Stimulated activated CD8-positive, alpha-beta memory T cell treated with anti-CD3 and anti-CD28 coated beads, Interleukin-12 subunit alpha, Interleukin-12 subunit beta, amount 100 ng/mL, for 24 hours (primary cell): ENCODE measurements around the gene BFSP1.

Experiments
- DNase-seq: peaks from one replicate; pipeline ENCODE4 v3.0.0-alpha.2; 2020; ENCODE audit errors: extremely low read depth

Gene BFSP1

GRCh38 chr20:17530716-17531664 is at the start of gene BFSP1:
TSS of gene BFSP1 (minus strand) at chr20:17531379. CDS start at chr20:17531329, 50 bp downstream.
- no peak for DNase-seq

GRCh38 chr20:17580895-17581294 is 49.7 kb upstream of the BFSP1 start:
- DNase-seq = no peak

- no peak for DNase-seq
Measured at GRCh38 chr20:17579369-17580039, 48.3 kb upstream of the BFSP1 start.

GRCh38 chr20:17576215-17576614 is 45.0 kb upstream of the BFSP1 start:
- DNase-seq = no peak

GRCh38 chr20:17573463-17573862 is 42.3 kb upstream of the BFSP1 start:
- no peak for DNase-seq

GRCh38 chr20:17572034-17572638 is 41.0 kb upstream of the BFSP1 start:
- DNase-seq = no peak

GRCh38 chr20:17571153-17571527 is 40.0 kb upstream of the BFSP1 start:
- no peak for DNase-seq

GRCh38 chr20:17570347-17571152 is 39.4 kb upstream of the BFSP1 start:
- no peak for DNase-seq

GRCh38 chr20:17569616-17570346 is 38.6 kb upstream of the BFSP1 start, which contains the start of gene DSTN:
TSS of gene DSTN (plus strand) at chr20:17570075. CDS start at chr20:17570209, 134 bp downstream.
- peak; percentile 66 for DNase-seq

GRCh38 chr20:17568972-17569521 is 37.9 kb upstream of the BFSP1 start:
- no peak for DNase-seq

GRCh38 chr20:17568045-17568788 is 37.0 kb upstream of the BFSP1 start:
- DNase-seq = no peak

GRCh38 chr20:17566345-17566744 is 35.2 kb upstream of the BFSP1 start:
- DNase-seq = no peak

GRCh38 chr20:17565169-17565845 is 34.1 kb upstream of the BFSP1 start:
- DNase-seq = no peak

- no peak for DNase-seq
Measured at GRCh38 chr20:17562804-17563305, 31.7 kb upstream of the BFSP1 start.

- DNase-seq = no peak
Measured at GRCh38 chr20:17560344-17561074, 29.3 kb upstream of the BFSP1 start.

- no peak for DNase-seq
Measured at GRCh38 chr20:17559338-17559737, 28.2 kb upstream of the BFSP1 start.

GRCh38 chr20:17558941-17559304 is 27.7 kb upstream of the BFSP1 start:
- no peak for DNase-seq

- no peak for DNase-seq
Measured at GRCh38 chr20:17558154-17558940, 27.2 kb upstream of the BFSP1 start.
